ENCODE data around the gene PIK3IP1.

DNA sequence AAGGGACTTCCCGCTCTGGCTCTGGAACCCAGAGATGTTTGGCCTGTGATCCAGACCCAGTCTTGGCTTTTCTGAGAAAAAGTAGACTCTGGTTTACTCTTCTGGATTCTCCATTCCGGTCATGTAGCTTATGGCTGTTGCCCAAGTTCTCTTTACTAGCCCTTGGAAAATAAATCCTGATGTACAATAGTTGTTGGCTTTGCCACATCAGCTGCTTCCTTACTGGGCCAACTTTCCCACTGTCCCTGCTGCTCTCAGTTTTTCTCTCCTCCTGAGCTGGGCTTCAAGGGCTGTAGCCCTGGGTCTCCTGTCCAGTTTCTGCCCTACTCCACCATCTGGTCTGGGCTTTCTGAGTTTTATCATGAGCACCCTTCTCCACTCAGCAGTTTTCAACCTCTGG is 41.4 kb upstream of the PIK3IP1 start:
- TF ChIP-seq POLR2AphosphoS5 (IDR thresholded peaks at IDR 0.05; ENCODE audit: low read length): no peak
- TF ChIP-seq, protein P1, sequence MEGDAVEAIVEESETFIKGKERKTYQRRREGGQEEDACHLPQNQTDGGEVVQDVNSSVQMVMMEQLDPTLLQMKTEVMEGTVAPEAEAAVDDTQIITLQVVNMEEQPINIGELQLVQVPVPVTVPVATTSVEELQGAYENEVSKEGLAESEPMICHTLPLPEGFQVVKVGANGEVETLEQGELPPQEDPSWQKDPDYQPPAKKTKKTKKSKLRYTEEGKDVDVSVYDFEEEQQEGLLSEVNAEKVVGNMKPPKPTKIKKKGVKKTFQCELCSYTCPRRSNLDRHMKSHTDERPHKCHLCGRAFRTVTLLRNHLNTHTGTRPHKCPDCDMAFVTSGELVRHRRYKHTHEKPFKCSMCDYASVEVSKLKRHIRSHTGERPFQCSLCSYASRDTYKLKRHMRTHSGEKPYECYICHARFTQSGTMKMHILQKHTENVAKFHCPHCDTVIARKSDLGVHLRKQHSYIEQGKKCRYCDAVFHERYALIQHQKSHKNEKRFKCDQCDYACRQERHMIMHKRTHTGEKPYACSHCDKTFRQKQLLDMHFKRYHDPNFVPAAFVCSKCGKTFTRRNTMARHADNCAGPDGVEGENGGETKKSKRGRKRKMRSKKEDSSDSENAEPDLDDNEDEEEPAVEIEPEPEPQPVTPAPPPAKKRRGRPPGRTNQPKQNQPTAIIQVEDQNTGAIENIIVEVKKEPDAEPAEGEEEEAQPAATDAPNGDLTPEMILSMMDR (IDR thresholded peaks at IDR 0.05 in 2 of 3, conservative IDR thresholded peaks at IDR 0.05 in 1 of 3; ENCODE audit: control insufficient read depth in 2 of 3, extremely low read depth in 1 of 3, insufficient read depth in 1 of 3, low read depth in 3 of 3, low read length in 3 of 3): no peak
- no peak for TF ChIP-seq NBN (IDR thresholded peaks at IDR 0.05)

Measured in GM12878 (cell line).